Activated T-cell treated with anti-CD3 and anti-CD28 coated beads for 24 hours (primary cell): ENCODE data around the gene SEPTIN6.
"Not testable (repeated sequence)": the region's sequence is repeated elsewhere in the genome, so short reads cannot be mapped to it uniquely, and the experiment has no call there.

Source experiments
- DNase-seq: peaks from one replicate; pipeline ENCODE4 v3.0.0-alpha.2; 2020; ENCODE audit warnings: low read depth

The SEPTIN6 gene

DNA sequence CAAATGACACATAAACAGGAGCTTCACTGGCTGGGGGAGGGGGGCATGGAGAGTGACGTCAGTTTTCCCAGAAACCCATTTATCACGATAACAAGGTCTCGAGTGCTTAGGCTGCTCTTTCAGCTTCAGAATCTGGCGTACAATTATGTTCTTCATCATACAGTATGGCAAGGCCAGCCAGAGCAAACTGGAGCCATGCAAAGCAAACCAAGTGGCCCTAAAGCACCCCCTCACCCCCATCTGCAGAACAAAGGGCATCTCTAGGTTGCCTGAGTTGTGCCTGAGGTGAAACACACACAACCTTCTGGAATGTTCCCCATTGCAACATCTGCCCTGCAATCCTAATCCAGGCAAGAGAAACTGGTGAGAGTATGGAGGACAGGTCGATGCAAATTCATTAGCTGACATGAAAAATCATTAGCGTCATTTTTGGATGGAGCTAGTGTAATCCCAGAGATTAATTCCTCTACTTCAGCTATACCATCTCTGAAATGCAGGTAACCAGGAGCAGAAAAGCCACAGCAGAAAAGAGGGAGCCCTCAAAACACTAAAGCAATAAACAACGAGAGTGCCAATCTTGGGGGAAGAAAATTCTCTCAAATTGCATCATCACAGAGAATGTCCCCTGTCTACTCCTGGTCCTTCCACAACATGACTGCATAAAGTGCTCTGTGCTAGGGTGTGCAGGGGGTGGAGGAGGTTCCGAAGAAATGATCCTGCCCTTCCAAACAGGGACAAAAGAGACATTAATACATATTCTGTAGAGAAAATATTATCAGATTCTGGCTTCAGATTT lies 1.8 kb downstream of the SEPTIN6 start:
- no peak for DNase-seq

DNA sequence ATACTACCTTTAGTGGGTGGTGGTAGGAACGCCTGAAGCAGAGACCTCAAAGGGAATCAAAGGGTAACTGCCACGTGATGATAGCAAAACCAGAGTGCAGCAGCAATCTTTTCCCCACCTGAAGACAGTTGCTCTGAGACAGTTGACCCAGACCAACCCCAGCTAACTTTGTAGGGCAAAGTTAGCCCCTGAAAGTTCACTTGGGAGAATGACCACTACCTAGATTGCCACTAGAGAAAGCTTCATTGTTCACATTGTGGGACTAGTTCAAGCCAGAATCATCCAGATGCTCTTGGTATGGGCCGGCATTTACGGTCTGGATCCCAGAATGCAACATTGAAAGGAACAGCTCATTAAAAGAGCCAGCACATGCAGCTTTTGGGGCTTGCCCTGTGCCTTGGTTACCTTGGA lies 4.1 kb downstream of the SEPTIN6 start:
- no peak for DNase-seq

DNA sequence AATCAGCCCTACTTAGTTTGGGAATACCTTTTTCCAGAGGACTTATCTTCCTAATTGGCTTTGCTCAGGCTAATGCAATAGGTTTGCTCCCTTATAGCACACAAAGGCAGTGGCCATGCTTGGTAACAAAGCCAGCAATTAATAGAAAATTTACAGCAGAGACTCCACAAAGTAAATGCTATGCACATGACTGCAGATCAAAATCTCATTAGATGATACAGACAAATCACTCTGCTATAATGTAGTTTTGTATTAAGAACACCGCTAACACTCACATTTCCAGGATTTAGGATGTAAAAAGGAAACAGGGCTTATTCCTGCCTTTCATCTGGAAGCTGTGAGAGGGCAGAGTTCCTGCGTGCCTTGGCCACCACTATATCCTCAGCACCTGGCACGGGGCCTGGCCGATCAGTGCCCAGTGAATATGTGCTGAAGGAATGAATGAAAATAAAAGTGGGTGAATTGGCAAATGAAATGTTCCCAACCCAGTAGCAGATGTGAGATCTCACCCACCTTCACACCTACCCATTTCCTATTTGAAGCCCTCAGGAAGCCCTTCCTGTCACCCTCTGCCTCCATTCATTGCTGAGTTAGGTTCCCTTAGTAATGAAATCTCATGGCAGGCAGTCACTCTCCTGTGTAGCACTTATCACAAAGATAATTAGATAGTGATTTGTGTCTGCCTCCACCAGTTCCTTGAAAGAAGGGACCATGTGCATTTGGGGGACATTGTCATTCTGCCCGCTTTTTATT lies 5.1 kb downstream of the SEPTIN6 start:
- no peak for DNase-seq

DNA sequence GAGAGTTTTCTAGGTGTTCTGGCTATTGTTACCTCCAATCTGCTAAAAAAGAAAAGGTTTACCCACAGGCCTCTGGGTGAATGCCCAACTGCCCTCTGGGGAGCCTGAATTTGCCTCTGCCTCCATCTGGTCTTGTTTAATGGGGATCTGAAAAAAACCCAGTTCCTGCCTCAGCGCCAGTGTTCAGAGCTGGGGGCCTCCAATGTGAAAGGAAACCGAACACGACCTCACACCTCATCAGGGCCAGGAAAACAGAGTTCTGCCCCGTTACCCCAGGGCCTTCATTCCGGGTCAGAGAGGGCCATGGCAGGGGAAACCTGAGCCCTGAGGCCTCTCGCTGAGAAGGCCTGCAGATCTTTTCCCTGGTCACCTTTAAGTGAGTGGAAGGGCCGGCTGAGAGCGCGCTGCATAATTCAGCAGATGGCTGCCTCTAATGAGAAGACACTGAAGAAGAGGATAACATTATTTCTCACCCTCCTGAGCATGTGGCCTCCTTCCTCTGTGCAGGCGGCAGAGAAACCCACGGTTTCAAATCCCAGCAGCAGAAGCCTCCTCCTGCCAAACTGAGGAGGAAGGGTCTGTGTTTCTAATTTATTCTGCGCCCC lies 6.8 kb downstream of the SEPTIN6 start:
- no peak for DNase-seq

DNA sequence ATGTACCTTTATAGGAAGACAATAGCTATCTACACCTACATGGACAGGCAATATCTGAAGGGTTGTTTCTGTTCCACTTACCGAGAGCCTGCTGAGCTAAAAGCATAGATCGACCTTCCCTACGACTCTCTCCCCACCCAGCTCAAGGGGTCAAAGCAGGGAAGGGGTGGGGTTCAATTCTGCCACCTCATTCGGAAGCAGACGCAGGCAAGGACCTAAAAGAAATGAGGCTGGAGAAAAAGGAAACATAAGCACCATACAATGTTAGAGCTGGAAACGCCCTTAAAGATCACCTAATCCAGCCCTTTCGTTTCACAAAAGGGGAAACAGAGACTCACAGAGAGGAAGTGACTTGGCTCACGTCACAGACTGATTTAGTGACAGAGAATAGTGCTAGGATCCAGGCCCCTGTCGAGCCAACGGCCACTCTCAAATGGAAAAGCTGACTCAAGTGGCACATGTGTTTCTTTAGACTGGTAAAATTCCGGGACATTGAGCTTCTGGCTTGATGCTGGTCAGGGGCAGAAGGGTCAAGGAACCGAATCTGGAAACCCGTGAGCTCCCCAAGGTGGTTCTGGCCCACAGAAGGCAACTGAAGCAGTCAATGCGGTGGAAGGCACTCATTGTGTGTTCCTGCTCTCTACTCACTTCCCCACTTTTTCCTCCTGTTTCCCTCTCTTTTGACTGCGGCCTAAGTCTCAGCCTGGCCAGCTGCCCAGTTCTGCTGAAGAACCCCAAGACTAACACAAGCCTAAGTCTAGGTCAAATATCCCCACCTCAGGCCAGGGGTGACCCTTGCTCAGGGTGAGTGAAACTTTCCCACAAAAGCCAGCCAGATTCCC lies 7.5 kb downstream of the SEPTIN6 start:
- no peak for DNase-seq

DNA sequence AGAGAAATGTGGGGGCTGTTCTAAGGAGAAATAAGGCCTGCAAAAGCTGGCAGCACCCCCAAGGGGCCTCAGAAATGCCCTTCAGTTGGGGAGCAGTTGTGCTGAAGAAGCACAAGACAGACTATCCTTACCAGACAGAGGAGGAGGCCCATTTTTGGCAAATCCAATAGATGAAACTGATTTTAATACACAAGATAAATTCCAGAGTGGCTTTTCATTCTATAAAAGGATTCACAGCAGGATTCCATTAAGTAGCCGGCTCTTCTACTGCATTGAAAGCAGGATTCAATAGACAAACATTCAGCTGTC lies 8.1 kb downstream of the SEPTIN6 start:
- DNase-seq = no peak

DNA sequence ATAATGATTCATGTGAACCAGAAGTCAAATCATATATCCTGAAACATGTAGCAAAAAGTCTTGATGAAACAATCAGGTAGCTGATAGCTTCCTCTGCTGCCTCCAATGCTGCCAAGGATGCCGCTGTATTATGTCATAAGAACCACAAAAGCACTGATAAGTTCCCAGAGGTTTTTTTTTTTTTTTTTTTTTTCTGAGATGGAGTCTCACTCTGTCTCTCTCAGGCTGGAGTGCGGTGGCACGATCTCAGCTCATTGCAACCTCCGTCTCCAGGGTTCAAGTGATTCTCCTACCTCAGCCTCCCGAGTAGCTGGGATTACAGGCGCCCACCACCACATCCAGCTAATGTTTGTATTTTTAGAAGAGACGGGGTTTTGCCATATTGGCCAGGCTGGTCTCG lies 8.7 kb downstream of the SEPTIN6 start:
- DNase-seq = not testable (repeated sequence)

DNA sequence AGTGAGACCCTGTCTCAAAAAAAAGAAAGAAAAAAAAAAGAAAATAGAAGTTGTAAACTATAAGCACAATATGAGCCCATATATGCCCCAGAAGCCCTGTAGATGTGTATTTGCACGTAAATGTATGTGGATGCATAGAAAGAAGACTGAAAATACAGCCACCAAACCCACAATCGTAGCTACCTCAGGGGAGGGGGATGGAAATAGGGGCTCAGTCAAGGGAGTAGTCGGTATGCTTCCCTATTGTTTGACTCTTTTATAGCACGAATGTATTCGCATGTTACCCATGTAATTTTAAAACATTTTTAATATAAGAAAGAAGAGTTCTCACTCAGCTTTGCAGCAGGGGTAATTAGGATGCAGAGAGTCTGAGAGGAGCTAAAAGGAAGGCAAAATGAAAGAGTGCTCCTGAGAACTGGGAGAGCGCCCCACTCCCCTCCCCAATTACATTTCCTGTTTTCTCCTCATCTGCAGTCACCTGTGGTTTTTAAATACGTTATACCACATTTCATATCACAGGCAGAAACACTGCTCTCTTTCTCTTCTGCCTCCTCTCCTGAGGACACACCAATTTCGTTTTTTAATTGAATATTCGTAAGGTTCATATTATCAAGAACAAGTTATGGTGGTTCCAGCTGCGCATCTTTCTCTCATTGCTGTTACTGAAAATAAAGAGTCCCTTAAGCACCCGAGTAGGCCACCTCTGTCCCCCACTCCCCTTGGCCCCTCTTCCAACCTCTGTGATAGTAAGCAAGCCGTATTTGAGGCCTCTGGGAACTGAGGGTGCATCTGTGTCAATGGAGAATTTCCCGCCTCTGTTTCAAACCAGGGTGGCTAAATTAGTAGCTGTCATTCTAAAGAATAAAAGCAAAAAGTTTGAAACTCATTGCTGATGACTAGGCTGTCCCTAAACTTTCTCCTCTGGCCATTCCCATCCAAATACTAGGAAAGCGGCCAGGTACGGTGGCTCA lies 10.7 kb downstream of the SEPTIN6 start:
- no peak for DNase-seq

DNA sequence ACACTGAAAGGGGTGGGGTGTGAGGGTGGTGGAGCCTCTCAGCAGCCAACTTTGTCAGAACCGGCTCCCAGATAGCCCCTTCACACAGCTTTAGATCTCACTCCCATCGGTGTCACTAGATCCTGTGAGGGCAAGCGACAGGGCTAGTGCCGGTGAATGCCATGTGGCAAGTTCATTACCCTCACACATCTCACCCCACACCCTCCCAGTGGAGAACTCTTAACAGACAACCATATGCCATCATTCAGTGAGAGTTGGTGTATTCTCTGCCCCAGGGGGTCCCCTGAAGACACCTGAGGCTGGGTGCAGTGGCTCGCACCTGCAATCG lies 15.3 kb downstream of the SEPTIN6 start:
- DNase-seq = no peak

DNA sequence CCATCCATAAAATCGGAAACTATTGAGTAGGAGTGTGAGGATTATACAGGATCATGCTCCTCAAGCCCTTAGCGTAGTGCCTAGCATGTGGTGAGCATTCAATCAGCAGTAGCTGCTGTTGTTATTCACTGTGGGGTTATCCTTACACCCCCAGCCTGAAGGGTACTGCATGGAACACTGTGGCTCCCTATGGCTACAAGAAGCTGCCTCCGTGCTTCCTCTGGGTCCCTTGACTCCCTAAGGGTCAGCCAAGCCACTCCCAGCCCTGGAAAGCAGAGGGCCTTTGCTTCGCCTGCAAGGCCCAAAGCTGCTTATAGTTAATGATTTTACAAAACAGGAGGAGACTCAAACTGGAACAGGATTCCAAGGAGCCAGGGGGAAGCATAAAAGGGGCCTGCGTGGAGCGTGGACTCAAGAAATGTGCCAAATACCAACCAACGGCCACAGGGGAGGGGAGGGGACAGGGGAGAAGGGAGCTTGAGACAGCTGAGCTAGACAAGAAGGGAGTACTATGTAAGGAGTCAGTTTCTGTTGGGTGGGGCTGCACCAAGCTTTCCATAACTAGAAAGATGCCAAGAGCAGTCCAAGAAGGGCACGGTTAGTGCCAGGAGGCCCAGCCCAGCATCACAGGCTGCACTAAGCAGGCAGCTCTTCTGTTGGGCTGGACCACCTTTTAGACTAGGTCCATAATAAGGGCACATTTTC lies 15.9 kb downstream of the SEPTIN6 start:
- no peak for DNase-seq

DNA sequence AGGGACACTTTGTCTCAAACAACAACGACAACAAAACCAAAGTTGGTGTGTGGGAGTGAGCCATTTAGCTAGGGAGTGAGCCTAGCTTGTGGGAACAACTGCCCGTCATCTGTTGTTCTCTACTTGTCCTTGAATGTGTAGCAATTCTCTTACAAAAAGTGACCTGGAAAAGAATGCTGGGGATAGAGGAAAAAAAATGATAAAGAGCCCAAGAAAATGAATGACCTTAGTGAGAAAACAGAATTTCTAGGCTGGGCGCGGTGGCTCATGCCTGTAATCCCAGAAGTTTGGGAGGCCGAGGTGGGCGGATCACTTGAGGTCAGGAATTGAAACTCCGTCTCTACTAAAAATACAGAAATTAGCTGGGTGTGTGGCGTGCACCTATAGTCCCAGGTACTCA lies 19.6 kb downstream of the SEPTIN6 start:
- DNase-seq = no peak

DNA sequence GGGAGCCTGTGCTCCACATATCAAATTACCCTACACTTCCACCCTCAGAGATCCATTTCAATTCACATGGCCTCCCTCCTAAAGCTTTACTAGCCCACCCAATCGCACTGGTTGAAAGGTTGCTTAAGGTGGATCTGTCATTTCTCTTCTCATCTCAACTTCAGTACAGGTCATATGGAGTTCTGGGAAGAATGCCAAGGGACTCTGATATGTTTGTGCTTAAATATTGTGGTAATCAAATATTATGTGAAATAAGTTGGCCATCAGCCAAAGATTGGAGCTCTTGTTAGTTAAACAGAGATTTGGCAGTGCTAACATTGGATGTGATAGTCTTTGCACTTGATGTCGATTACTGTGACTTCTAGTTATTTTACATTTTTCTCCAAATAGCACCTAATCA lies 20.5 kb downstream of the SEPTIN6 start:
- DNase-seq = no peak

DNA sequence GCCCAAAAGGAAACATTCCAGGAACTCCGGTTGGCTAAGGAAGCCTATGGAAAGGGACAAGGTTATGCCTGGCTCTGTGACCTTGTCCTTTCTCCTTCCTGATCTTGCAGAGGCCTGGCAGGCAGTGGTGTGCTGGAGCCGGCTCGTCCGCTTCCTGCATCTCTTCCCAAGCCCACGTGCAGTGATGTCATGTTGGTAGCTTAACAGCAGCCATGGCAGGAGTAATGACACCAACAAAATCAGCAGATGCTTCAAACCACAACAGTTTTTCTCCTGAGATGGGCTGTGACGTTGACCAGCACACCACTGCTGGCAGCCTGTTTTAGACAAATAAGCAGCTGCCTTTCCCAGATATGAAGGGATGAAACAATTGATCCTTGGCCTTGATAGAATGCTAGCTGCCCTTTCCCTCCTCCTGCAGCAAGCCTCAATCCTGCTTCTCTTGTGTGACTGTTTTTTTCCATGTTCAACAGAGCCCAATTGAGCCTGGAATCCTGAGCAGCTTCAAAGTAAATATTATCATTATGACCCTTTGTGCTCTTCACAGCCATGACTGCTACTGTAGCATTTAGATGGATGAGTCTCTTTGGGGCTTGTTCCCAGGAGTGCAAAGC lies 23.4 kb downstream of the SEPTIN6 start:
- no peak for DNase-seq

DNA sequence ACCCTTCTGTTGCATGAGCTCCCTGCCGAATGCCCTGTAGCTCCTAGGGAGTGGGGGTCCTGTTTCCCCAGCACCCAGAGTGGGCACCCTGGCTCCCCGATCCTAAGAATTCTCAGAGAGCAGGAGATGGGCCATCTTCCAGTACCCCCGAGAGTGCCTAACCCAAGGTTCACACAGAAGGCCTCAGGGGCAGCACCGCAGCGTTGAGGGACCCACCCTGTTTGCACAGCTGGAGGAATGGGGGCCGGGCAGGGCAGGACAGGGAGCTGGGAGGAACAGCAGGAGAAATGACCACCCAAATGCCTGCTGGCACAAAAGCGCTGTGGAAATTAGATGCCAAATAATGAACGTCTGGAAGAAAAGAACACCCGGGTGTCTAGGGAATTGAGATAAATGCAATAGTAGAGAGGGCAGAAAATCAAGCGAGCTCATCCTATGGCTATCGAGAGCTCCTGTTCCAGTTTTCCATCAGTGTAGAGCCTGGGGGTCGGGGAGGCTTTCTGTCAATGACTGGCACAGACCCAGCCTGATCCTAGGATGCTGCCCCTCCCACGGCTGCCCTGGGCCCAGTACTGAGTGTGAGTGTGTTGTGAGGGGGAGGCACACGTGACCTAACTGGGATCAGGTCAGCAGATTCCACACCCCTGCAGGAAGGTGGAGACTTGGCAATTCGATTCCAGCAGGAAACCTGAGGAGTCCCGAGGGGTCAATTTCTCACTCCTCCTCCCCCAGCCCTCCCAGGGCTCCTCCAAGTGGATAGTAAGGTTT lies 25.7 kb downstream of the SEPTIN6 start:
- DNase-seq = no peak

DNA sequence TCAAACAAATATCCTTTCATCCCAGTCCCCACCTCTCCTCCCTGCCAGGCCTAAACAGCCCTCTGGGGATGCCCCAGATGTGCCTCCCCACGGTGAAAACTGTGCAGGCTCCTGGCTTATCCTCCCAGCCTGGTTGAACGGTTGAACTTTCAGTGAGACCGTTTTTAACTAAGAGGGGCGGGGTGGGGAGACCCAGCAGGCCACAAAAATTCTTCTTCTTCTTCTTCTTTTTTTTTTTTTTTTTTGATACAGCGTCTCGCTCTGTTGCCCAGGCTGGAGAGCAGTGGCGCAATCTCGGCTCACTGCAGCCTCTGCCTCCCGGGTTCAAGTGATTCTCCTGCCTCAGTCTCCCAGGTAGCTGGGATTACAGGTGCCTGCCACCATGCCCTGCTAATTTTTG lies 28.1 kb downstream of the SEPTIN6 start:
- not testable (repeated sequence) for DNase-seq

DNA sequence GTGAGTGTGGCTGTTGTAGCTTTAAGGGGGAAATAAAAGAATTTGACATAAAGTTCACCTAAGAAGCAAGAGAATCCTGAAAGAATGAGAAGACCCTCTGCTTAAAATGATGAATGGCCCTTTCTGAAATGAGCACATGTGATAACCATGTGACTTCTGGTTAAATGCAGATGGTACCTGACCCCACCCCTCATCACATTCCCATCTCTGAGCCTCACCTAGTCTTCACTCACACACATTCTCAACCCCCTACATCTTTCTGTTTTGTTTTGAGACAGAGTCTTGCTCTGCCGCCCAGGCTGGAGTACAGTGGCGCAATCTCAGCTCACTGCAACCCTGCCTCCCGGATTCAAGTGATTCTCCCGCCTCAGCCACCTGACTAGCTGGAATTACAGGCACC lies 31.5 kb downstream of the SEPTIN6 start:
- no peak for DNase-seq

DNA sequence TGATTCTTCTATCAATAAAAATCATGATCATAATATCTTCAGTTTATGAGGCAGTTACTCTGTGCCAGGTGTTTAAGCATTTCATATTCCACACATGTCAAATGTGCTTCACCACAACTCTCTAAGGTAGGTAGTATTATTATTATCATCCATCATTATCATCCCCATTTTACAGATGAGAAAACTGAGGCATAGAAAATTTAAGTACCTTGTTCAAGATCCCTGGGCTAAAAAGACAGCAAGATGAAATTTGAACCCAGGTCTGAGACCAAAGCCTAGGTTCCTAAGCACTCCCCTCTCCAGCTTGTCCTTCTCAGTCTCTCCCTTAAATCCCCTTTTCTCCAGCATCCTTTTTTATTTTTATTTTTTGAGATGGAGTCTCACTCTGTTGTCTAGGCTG lies 33.4 kb downstream of the SEPTIN6 start:
- DNase-seq = no peak

DNA sequence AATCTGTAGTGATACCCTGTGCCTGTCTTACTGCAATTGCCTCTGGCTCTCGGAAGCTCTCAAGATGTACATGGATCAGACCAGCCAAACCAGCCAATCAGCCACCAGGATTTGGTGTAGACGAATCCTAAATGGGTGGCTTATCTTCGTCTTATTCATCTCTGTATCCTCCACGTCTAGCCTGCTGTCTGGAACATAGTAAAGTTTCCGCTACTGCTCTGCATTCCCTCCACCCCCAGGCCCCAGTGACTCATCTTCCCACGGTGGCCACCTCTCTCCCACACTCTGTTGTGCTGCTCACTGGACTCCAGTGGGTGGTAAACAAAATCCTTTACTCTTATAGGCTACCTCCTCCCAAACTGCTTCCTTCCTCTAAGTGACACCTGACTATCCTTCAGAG lies 37.8 kb downstream of the SEPTIN6 start:
- peak; percentile 43 for DNase-seq

DNA sequence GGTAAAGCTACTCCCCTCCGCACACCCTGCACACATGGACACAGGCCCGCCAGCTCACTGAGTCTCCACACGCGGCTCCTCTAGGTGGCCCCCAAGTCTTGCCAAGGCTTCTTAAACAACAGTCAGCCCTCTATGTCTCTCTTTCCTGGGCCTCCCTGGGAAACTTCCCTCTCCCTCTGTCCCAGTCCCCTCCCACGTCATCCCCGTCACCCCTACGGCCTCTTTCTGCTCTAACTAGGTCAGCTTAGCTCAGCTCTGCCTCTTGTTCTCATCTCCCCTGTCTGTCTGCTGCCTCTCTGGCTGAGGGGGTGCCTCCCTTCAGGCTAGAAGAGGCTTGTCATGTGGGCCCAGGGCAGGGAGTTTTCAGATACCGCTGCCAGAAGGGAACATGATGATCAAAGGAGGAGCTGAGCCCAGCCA lies 38.8 kb downstream of the SEPTIN6 start:
- no peak for DNase-seq

DNA sequence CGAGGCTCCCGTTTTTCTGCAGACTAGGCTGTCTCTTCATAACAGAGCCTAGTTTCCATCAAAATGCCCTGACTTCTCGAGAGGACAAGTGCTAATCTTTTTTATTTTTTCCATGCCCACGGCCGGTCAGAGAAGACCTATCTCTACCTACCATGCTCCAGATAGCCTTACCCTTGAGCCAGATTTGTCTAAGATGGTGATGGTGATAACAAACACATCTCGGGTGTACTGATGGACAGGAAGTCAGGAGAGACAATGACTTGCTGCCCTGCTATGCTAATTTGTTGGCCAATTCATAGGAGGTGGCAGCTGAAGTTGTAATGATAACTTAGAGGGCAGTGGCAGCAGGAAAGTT lies 44.6 kb downstream of the SEPTIN6 start:
- no peak for DNase-seq
